ENCODE data around the gene GALNT9.

DNA sequence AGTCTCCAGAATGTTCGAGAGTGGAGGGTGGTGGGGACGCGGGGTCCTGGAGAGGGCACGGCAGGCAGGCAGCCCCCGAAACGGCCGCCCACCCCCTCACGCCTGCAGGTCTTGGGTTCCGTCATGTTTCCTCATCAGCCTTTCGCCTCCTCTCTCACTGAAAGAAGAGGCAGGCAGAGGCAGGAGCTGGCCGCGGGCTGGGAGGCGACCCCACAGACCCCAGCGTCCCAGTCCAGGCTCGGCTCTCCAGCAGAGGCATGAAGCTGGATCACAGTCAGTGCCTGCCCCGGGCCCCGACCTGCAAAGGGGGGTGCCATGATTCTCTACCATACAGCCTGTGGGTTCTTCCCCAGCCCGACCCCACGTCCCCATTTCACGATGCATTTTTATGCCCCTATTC is 13.4 kb downstream of the GALNT9 start:
- TF ChIP-seq POLR2A (IDR thresholded peaks at IDR 0.05): no peak
- TF ChIP-seq, protein P1, sequence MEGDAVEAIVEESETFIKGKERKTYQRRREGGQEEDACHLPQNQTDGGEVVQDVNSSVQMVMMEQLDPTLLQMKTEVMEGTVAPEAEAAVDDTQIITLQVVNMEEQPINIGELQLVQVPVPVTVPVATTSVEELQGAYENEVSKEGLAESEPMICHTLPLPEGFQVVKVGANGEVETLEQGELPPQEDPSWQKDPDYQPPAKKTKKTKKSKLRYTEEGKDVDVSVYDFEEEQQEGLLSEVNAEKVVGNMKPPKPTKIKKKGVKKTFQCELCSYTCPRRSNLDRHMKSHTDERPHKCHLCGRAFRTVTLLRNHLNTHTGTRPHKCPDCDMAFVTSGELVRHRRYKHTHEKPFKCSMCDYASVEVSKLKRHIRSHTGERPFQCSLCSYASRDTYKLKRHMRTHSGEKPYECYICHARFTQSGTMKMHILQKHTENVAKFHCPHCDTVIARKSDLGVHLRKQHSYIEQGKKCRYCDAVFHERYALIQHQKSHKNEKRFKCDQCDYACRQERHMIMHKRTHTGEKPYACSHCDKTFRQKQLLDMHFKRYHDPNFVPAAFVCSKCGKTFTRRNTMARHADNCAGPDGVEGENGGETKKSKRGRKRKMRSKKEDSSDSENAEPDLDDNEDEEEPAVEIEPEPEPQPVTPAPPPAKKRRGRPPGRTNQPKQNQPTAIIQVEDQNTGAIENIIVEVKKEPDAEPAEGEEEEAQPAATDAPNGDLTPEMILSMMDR (IDR thresholded peaks at IDR 0.05): no peak

All from lower leg skin (tissue), 3 donors.